IPS DF 4.7 (cell line): Measurements from ENCODE around the gene PSMB10.

Experiments used
- DNase-seq: peaks from one replicate; pipeline ENCODE4 v3.0.0-alpha.2; 2013; ENCODE audit warnings: low spot score; ENCODE audit errors: extremely low read depth

PSMB10 gene

GRCh38 chr16:67963662-67964321 is 27.1 kb upstream of the PSMB10 start:
- no peak for DNase-seq

- DNase-seq, result no peak
Measured at GRCh38 chr16:67963292-67963661, 26.6 kb upstream of the PSMB10 start.

GRCh38 chr16:67962135-67962534 is 25.5 kb upstream of the PSMB10 start:
- DNase-seq, result no peak

GRCh38 chr16:67961551-67961957 is 24.9 kb upstream of the PSMB10 start:
- no peak for DNase-seq

GRCh38 chr16:67959536-67960329 is 23.1 kb upstream of the PSMB10 start:
- DNase-seq, result no peak

GRCh38 chr16:67957622-67958021 is 21.0 kb upstream of the PSMB10 start:
- no peak for DNase-seq

GRCh38 chr16:67954421-67955196 is 18.0 kb upstream of the PSMB10 start:
- DNase-seq, result no peak

GRCh38 chr16:67953641-67954375 is 17.2 kb upstream of the PSMB10 start:
- DNase-seq, result no peak

GRCh38 chr16:67951485-67951884 is 14.8 kb upstream of the PSMB10 start:
- no peak for DNase-seq

GRCh38 chr16:67950335-67950843 is 13.7 kb upstream of the PSMB10 start:
- no peak for DNase-seq

GRCh38 chr16:67949645-67950044 is 13.0 kb upstream of the PSMB10 start:
- DNase-seq, result no peak

- DNase-seq, result no peak
Measured at GRCh38 chr16:67948015-67948414, 11.4 kb upstream of the PSMB10 start.

- no peak for DNase-seq
Measured at GRCh38 chr16:67946966-67947558, 10.4 kb upstream of the PSMB10 start.

- DNase-seq, result no peak
Measured at GRCh38 chr16:67946128-67946569, 9.5 kb upstream of the PSMB10 start.

GRCh38 chr16:67945392-67945933 is 8.8 kb upstream of the PSMB10 start:
- DNase-seq, result no peak

GRCh38 chr16:67944690-67945391 is 8.2 kb upstream of the PSMB10 start:
- no peak for DNase-seq

- no peak for DNase-seq
Measured at GRCh38 chr16:67943619-67944504, 7.2 kb upstream of the PSMB10 start, which contains the start of gene LCAT. TSS of gene LCAT (minus strand) at chr16:67944120. CDS start at chr16:67944101, 19 bp downstream.

GRCh38 chr16:67943256-67943618 is 6.6 kb upstream of the PSMB10 start:
- no peak for DNase-seq
